ENCODE results near the gene EIF3A. TPM values are rescaled to one million over a fixed set of nuclear protein-coding genes. Genes with fewer than 3 reads are reported as not detected.

The EIF3A gene
- total and polyA plus RNA-seq, 2 of the 8 experiments (the other 6 are each of a cell fraction or from before 2014, with no cell fraction given), result 26.8 to 209 TPM

DNA sequence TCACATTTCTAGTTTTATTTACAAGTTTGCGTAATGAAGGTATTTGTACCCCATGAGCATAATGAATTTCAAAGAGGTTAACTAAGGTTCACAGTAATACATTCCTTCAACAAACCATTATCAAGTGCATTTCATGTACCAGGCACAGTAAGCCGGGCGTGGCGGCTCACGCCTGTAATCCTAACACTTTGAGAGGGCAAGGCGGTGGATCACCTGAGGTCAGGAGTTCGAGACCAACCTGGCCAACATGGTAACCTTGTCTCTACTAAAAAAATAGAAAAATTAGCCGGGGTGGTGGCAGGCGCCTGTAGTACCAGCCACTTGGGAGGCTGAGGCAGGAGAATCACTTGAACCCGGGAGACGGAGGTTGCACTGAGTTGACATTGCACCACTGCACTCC is 4.3 kb upstream of the EIF3A start:
- peaks cover 5 to 10% of the 10 kb centered on the region in 2 experiments; a peak in 3 of 4 replicates for H3K79me2 ChIP-seq (ENCODE audit: control insufficient read depth in 1 of 2, insufficient read depth in 2 of 2, low read length in 2 of 2)
- H3K18ac ChIP-seq (ENCODE audit: extremely low read depth, low read length), result no peak overlapping the region
- no peak for FAIRE-seq
- no peak for TF ChIP-seq POU5F1 (IDR thresholded peaks at IDR 0.05; ENCODE audit: low read depth, low read length)

More for the DNA sequence above, 4.3 kb upstream of the EIF3A start:
- H3K36me3 ChIP-seq (ENCODE audit: control insufficient read depth in 2 of 4, insufficient read depth in 4 of 4, low read length in 3 of 4), result no peaks in the 10 kb centered on the region
- H2BK5ac ChIP-seq (ENCODE audit: low read depth, low read length), result no peak overlapping the region
- no peak overlapping the region for H2BK12ac ChIP-seq (ENCODE audit: low read depth, low read length)
- no peak overlapping the region for H3K4me3 ChIP-seq (ENCODE audit: extremely low read depth in 1 of 4, insufficient read depth in 2 of 4, low read depth in 3 of 4, low read length in 4 of 4)
- H2AFZ ChIP-seq (ENCODE audit: low read length), result no peak overlapping the region
- H3K4me1 ChIP-seq (replicated peaks in 1 of 4; ENCODE audit: control insufficient read depth in 3 of 4, insufficient read depth in 4 of 4, low read length in 3 of 4), result peaks cover 0 to 3% (median 0%) of the 10 kb centered on the region in 4 experiments; a peak in 1 of 7 replicates
- ChIA-PET CTCF (ENCODE audit: partially characterized antibody) (interaction anchor here (1.5 to 2.2 kb wide), 4 partner anchors 12 to 62 kb away, joined by 3 to 16 read pairs (median 4); no protein-coding TSS in a partner anchor), POLR2A (ENCODE audit: partially characterized antibody) (interaction anchor here (0.7 to 2.0 kb wide), 4 partner anchors 10 to 54 kb away, joined by 3 to 11 read pairs (median 4); partner anchors contain the start of gene DENND10)
- no peak overlapping the region for H3K9ac ChIP-seq (replicated peaks in 1 of 4; ENCODE audit: extremely low read depth in 1 of 4, low read depth in 3 of 4, low read length in 3 of 4)
- H4K20me1 ChIP-seq (replicated peaks in 1 of 2; ENCODE audit: control insufficient read depth in 1 of 2, insufficient read depth in 2 of 2, low read length in 2 of 2), result no peaks in the 10 kb centered on the region
- H4K5ac ChIP-seq (ENCODE audit: insufficient read length, low read depth, low read length), result no peak overlapping the region
- H3K27me3 ChIP-seq (replicated peaks in 1 of 4; ENCODE audit: control insufficient read depth in 3 of 4, extremely low read depth in 1 of 4, insufficient read depth in 3 of 4, low read length in 3 of 4), result no peaks in the 10 kb centered on the region
- no peak overlapping the region for H3K23ac ChIP-seq (ENCODE audit: insufficient read length)
- no peak overlapping the region for H3K27ac ChIP-seq (ENCODE audit: low read depth, low read length)
- no peak overlapping the region for H3K14ac ChIP-seq (ENCODE audit: insufficient read length)
- H2BK20ac ChIP-seq (ENCODE audit: low read length), result no peak overlapping the region
- no peaks in the 10 kb centered on the region for H3K79me1 ChIP-seq (ENCODE audit: low read depth, low read length)
- no peak overlapping the region for H2BK15ac ChIP-seq (ENCODE audit: low read length)
- no peak overlapping the region for H4K8ac ChIP-seq (ENCODE audit: extremely low read depth, insufficient read depth, low read length)
- no peak for DNase-seq (ENCODE audit: low read depth in 1 of 2, low spot score in 2 of 2)
- H3K23me2 ChIP-seq (ENCODE audit: low read depth, low read length), result peaks cover 3% of the 10 kb centered on the region
- H3K56ac ChIP-seq (replicated peaks; ENCODE audit: insufficient read length, low read depth, low read length), result no peak overlapping the region
- WGBS, 2 experiments (ENCODE audit: extremely low coverage in 1 of 2, insufficient coverage in 1 of 2, insufficient read length in 1 of 2, insufficient replicate concordance in 2 of 2, low coverage in 1 of 2, low lambda C conversion rate in 2 of 2, missing lambda C conversion rate in 1 of 2), result 92% methylated on average over 11 of the region's 11 CpGs; no CpG with 5 or more reads in 1 of the 2 experiments
- no peak overlapping the region for H4K91ac ChIP-seq (replicated peaks; ENCODE audit: insufficient read length, low read length)
- H2AK5ac ChIP-seq (ENCODE audit: low read depth, low read length), result no peak overlapping the region
- no peak overlapping the region for H3K4me2 ChIP-seq (ENCODE audit: insufficient read depth in 1 of 2, low read depth in 2 of 2, low read length in 2 of 2)
- no peak overlapping the region for H2BK120ac ChIP-seq (replicated peaks; ENCODE audit: low read depth, low read length)
- no peak overlapping the region for H3K4ac ChIP-seq (replicated peaks; ENCODE audit: insufficient read length, low read depth, low read length)
- no peaks in the 10 kb centered on the region for H3K9me3 ChIP-seq (ENCODE audit: insufficient read depth in 2 of 2, low read depth in 1 of 2, low read length in 1 of 2)
